ENCODE data around the gene TNFRSF9.

DNA sequence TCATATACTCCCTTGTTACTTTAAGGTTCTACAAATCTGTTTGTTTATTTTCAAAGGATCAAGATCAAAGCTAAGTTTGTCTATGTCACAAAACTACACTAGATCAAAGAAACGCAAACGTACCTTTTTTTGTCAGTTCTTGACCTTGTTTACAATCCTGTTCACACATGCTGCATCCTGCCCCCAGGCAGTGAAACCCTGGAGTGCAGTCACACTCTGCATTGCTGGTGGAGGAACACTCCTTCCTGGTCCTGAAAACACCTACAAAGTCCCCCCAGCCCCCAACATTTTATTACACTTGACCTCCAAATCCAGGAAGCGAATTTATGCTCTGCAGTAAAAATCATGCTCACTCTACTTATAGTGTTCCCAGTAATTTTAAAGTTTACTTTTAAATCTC lies 2.6 kb downstream of the TNFRSF9 start:
- TF ChIP-seq, protein P1, sequence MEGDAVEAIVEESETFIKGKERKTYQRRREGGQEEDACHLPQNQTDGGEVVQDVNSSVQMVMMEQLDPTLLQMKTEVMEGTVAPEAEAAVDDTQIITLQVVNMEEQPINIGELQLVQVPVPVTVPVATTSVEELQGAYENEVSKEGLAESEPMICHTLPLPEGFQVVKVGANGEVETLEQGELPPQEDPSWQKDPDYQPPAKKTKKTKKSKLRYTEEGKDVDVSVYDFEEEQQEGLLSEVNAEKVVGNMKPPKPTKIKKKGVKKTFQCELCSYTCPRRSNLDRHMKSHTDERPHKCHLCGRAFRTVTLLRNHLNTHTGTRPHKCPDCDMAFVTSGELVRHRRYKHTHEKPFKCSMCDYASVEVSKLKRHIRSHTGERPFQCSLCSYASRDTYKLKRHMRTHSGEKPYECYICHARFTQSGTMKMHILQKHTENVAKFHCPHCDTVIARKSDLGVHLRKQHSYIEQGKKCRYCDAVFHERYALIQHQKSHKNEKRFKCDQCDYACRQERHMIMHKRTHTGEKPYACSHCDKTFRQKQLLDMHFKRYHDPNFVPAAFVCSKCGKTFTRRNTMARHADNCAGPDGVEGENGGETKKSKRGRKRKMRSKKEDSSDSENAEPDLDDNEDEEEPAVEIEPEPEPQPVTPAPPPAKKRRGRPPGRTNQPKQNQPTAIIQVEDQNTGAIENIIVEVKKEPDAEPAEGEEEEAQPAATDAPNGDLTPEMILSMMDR (IDR thresholded peaks at IDR 0.05), result no peak
- TF ChIP-seq, protein P2, sequence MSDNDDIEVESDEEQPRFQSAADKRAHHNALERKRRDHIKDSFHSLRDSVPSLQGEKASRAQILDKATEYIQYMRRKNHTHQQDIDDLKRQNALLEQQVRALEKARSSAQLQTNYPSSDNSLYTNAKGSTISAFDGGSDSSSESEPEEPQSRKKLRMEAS (IDR thresholded peaks at IDR 0.05), result no peak
- TF ChIP-seq KDM1A (IDR thresholded peaks at IDR 0.05; ENCODE audit: low read depth) (no peak), ZSCAN20 (CRISPR knock-in tag; IDR thresholded peaks at IDR 0.05) (no peak), RNF2 (IDR thresholded peaks at IDR 0.05; ENCODE audit: borderline replicate concordance, low read depth) (no peak), HDAC2 (IDR thresholded peaks at IDR 0.05) (no peak), NR3C1 (IDR thresholded peaks at IDR 0.05) (no peak)
- TF ChIP-seq, protein P3, sequence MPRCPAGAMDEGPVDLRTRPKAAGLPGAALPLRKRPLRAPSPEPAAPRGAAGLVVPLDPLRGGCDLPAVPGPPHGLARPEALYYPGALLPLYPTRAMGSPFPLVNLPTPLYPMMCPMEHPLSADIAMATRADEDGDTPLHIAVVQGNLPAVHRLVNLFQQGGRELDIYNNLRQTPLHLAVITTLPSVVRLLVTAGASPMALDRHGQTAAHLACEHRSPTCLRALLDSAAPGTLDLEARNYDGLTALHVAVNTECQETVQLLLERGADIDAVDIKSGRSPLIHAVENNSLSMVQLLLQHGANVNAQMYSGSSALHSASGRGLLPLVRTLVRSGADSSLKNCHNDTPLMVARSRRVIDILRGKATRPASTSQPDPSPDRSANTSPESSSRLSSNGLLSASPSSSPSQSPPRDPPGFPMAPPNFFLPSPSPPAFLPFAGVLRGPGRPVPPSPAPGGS (IDR thresholded peaks at IDR 0.05), result no peak

Data from A549 (cell line).